PC-9 (cell line): ENCODE data around the gene VWA3B.

Source experiments
- EZH2 ChIP-seq: fragments of 200-600 bp; sonication (generic); IDR thresholded peaks from 2 replicates; pipeline ENCODE4 v1.8.0; 2017; ENCODE audit warnings: antibody characterized with exemption, low read depth
- TF ChIP-seq, protein P1 (sequence below): fragments of 200-600 bp; sonication (generic); conservative IDR thresholded peaks from 2 replicates; pipeline ENCODE4 v1.6.1; 2017; ENCODE audit warnings: mixed run types, antibody characterized with exemption, mild to moderate bottlenecking, moderate library complexity

DNA sequence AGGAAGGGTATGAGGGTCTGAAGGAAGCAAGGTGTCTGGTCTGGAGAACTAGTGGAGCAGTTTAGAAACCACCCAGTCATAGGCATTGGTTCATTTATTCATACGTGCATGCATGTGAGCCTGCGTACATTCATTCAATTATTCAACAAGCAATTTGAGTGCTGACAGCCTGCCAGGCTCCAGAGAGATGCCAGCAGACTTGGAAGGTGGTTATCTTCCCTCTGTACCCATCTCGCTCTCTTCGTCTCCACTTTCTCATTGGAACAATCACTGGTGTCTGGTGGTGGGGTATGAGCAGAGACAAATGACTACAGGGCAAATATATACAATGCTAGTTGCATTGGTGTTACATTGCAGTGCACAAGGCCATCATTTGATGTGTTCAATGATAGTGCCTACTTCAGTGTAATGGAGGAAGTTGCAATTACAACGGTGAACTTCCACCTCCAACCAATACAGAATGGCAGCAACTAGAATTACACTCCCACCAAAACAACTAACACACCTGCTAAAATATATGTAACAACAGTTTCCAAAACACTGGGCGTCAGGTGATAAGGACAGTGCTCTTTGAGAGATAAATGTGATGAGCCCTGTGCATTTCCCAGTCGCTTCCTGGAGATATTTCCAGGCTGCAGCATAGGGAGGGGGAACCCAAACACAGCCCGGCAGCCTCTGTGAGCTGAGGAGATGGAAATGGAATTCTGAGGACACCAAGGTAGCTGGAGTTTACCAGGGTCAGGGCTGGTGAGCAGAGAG is 226.7 kb downstream of the VWA3B start:
- TF ChIP-seq, protein P1, sequence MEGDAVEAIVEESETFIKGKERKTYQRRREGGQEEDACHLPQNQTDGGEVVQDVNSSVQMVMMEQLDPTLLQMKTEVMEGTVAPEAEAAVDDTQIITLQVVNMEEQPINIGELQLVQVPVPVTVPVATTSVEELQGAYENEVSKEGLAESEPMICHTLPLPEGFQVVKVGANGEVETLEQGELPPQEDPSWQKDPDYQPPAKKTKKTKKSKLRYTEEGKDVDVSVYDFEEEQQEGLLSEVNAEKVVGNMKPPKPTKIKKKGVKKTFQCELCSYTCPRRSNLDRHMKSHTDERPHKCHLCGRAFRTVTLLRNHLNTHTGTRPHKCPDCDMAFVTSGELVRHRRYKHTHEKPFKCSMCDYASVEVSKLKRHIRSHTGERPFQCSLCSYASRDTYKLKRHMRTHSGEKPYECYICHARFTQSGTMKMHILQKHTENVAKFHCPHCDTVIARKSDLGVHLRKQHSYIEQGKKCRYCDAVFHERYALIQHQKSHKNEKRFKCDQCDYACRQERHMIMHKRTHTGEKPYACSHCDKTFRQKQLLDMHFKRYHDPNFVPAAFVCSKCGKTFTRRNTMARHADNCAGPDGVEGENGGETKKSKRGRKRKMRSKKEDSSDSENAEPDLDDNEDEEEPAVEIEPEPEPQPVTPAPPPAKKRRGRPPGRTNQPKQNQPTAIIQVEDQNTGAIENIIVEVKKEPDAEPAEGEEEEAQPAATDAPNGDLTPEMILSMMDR = no peak
- TF ChIP-seq EZH2 = no peak
